NK-92 treated with Interleukin-12 subunit alpha and Interleukin-12 subunit beta, amount 100 ng/mL, for 24 hours (cell line): Measurements from ENCODE around the gene HK1.
"Not testable (repeated sequence)": the region's sequence is repeated elsewhere in the genome, so short reads cannot be mapped to it uniquely, and the experiment has no call there.

Experiments used
- DNase-seq: peaks from one replicate; lab custom pipeline; 2025; lab: John Stamatoyannopoulos, UW

HK1 gene

GRCh38 chr10:69328380-69328735, 50.1 kb downstream of the HK1 start:
- no peak for DNase-seq

GRCh38 chr10:69328888-69329287, 50.6 kb downstream of the HK1 start:
- not testable (repeated sequence) for DNase-seq

- DNase-seq: no peak
Observed at GRCh38 chr10:69329721-69330178, 51.5 kb downstream of the HK1 start.

- DNase-seq: no peak
Observed at GRCh38 chr10:69331161-69331560, 52.9 kb downstream of the HK1 start.

GRCh38 chr10:69332278-69333010, 54.1 kb downstream of the HK1 start:
- no peak for DNase-seq

- DNase-seq: no peak
Observed at GRCh38 chr10:69333205-69333604, 54.9 kb downstream of the HK1 start.

- DNase-seq: not testable (repeated sequence)
Observed at GRCh38 chr10:69333865-69334301, 55.6 kb downstream of the HK1 start.

GRCh38 chr10:69334302-69335062, 56.2 kb downstream of the HK1 start:
- DNase-seq: no peak

- no peak for DNase-seq
Observed at GRCh38 chr10:69335063-69335587, 56.8 kb downstream of the HK1 start.

- DNase-seq: no peak
Observed at GRCh38 chr10:69335613-69336012, 57.3 kb downstream of the HK1 start.

GRCh38 chr10:69336952-69337295, 58.6 kb downstream of the HK1 start:
- no peak for DNase-seq

- no peak for DNase-seq
Observed at GRCh38 chr10:69337296-69338132, 59.2 kb downstream of the HK1 start.

- no peak for DNase-seq
Observed at GRCh38 chr10:69338133-69338456, 59.8 kb downstream of the HK1 start.

- no peak for DNase-seq
Observed at GRCh38 chr10:69338547-69339450, 60.5 kb downstream of the HK1 start.

- DNase-seq: no peak
Observed at GRCh38 chr10:69340695-69341094, 62.4 kb downstream of the HK1 start.

GRCh38 chr10:69343905-69344304, 65.6 kb downstream of the HK1 start:
- no peak for DNase-seq

- DNase-seq: no peak
Observed at GRCh38 chr10:69344591-69345252, 66.4 kb downstream of the HK1 start.

GRCh38 chr10:69345402-69345801, 67.1 kb downstream of the HK1 start:
- DNase-seq: no peak

GRCh38 chr10:69345890-69346474, 67.7 kb downstream of the HK1 start:
- DNase-seq: no peak

GRCh38 chr10:69346776-69347175, 68.5 kb downstream of the HK1 start:
- DNase-seq: no peak
